ENCODE results near the gene SLC37A3.

Gene SLC37A3

GRCh38 chr7:140426130-140426529 lies 27.8 kb upstream of the SLC37A3 start:
- H2AFZ ChIP-seq (ENCODE audit: low read depth, low read length) = no peak overlapping the region
- H3K27ac ChIP-seq (ENCODE audit: low read length, poor library complexity, severe bottlenecking) = no peak overlapping the region
- no peak overlapping the region for H4K91ac ChIP-seq (ENCODE audit: low read length)
- H2BK120ac ChIP-seq (ENCODE audit: low read depth, low read length) = no peak overlapping the region
- H3K14ac ChIP-seq (ENCODE audit: low read length in 2 of 2) = no peak overlapping the region
- DNase-seq = no peak
- no peak overlapping the region for H4K8ac ChIP-seq (ENCODE audit: low read length)
- H2BK5ac ChIP-seq (ENCODE audit: low read depth, low read length, poor library complexity, severe bottlenecking) = no peak overlapping the region
- no peak overlapping the region for H3K4me3 ChIP-seq (ENCODE audit: insufficient read depth in 1 of 2, low read depth in 1 of 2, low read length in 2 of 2)
- no peaks in the 10 kb centered on the region for H3K36me3 ChIP-seq (ENCODE audit: control insufficient read depth in 1 of 2, insufficient read depth in 2 of 2, low read depth in 1 of 2, low read length in 2 of 2)
- H3K4ac ChIP-seq (ENCODE audit: low read depth in 1 of 2, low read length in 2 of 2) = no peak overlapping the region
- no peak overlapping the region for H2AK5ac ChIP-seq (ENCODE audit: low read length, severe bottlenecking)
- H3K23ac ChIP-seq (ENCODE audit: low read length in 2 of 2) = no peak overlapping the region
- H3K4me1 ChIP-seq (ENCODE audit: control insufficient read depth, insufficient read depth, low read depth, low read length) = no peaks in the 10 kb centered on the region
- no peak overlapping the region for H3K9ac ChIP-seq (ENCODE audit: low read length)
- no peak overlapping the region for H3K4me2 ChIP-seq (ENCODE audit: low read length, poor library complexity, severe bottlenecking)
- 98% methylated on average over 5 of the region's 6 CpGs for WGBS
- peaks cover 0 to 18% of the 10 kb centered on the region in 2 experiments for H3K27me3 ChIP-seq (ENCODE audit: control insufficient read depth in 1 of 2, insufficient read depth in 1 of 2, low read length in 2 of 2)
- H2BK15ac ChIP-seq (ENCODE audit: low read depth, poor library complexity, severe bottlenecking) = no peak overlapping the region
- H2BK12ac ChIP-seq (ENCODE audit: low read length in 2 of 2) = no peak overlapping the region
- no peak overlapping the region for H3K18ac ChIP-seq (ENCODE audit: low read depth in 1 of 2, low read length in 2 of 2)
- H3K79me1 ChIP-seq (replicated peaks; ENCODE audit: low read length, poor library complexity, severe bottlenecking) = no peaks in the 10 kb centered on the region
- H3K9me3 ChIP-seq (ENCODE audit: control insufficient read depth, low read length) = no peaks in the 10 kb centered on the region

- H3K4me3 ChIP-seq (ENCODE audit: insufficient read depth in 1 of 2, low read depth in 1 of 2, low read length in 2 of 2) = no peak overlapping the region
- no peak overlapping the region for H4K91ac ChIP-seq (ENCODE audit: low read length)
Observed at GRCh38 chr7:140425718-140426117, 27.4 kb upstream of the SLC37A3 start.

DNA sequence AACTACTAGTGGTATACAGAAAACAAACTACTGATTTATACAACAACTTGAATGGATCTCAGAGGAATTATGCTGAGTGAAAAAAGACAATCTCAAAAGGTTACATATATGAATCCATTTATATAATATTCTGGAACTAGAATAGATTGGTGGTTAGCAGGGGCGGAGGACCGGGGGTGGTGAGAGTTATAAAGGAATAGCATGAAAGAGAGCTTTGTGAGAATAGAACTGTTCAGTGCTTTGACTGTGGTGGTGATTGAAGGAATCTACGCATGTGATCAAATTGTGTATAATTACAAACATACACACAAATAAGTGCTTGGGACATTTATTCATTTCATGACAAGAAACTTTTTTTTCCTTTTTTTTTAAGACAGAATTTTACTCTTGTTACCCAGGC lies 25.2 kb upstream of the SLC37A3 start:
- Histone ChIP-seq H3K4me3 (ENCODE audit: insufficient read depth in 1 of 2, low read depth in 1 of 2, low read length in 2 of 2) (no peak overlapping the region), H3K27ac (ENCODE audit: low read length, poor library complexity, severe bottlenecking) (no peak overlapping the region), H2AK5ac (ENCODE audit: low read length, severe bottlenecking) (no peak overlapping the region), H2BK12ac (ENCODE audit: low read length in 2 of 2) (no peak overlapping the region), H3K9ac (ENCODE audit: low read length) (no peak overlapping the region), H3K79me1 (replicated peaks; ENCODE audit: low read length, poor library complexity, severe bottlenecking) (no peaks in the 10 kb centered on the region), H2AFZ (ENCODE audit: low read depth, low read length) (no peak overlapping the region), H2BK5ac (ENCODE audit: low read depth, low read length, poor library complexity, severe bottlenecking) (no peak overlapping the region), H3K4me1 (ENCODE audit: control insufficient read depth, insufficient read depth, low read depth, low read length) (no peaks in the 10 kb centered on the region), H2BK120ac (ENCODE audit: low read depth, low read length) (no peak overlapping the region), H3K23ac (ENCODE audit: low read length in 2 of 2) (no peak overlapping the region), H3K9me3 (ENCODE audit: control insufficient read depth, low read length) (no peaks in the 10 kb centered on the region), H2BK15ac (ENCODE audit: low read depth, poor library complexity, severe bottlenecking) (no peak overlapping the region), H3K27me3 (ENCODE audit: control insufficient read depth in 1 of 2, insufficient read depth in 1 of 2, low read length in 2 of 2) (peaks cover 0 to 8% of the 10 kb centered on the region in 2 experiments), H3K14ac (ENCODE audit: low read length in 2 of 2) (no peak overlapping the region), H4K8ac (ENCODE audit: low read length) (no peak overlapping the region), H4K91ac (ENCODE audit: low read length) (no peak overlapping the region), H3K4me2 (ENCODE audit: low read length, poor library complexity, severe bottlenecking) (no peak overlapping the region), H3K18ac (ENCODE audit: low read depth in 1 of 2, low read length in 2 of 2) (no peak overlapping the region), H3K4ac (ENCODE audit: low read depth in 1 of 2, low read length in 2 of 2) (no peak overlapping the region), H3K36me3 (ENCODE audit: control insufficient read depth in 1 of 2, insufficient read depth in 2 of 2, low read depth in 1 of 2, low read length in 2 of 2) (no peaks in the 10 kb centered on the region)
- WGBS = 100% methylated on average over 2 of the region's 3 CpGs
- DNase-seq = no peak

More at GRCh38 chr7:140425718-140426117, 27.4 kb upstream of the SLC37A3 start:
- Histone ChIP-seq H3K27ac (ENCODE audit: low read length, poor library complexity, severe bottlenecking) (no peak overlapping the region), H3K27me3 (ENCODE audit: control insufficient read depth in 1 of 2, insufficient read depth in 1 of 2, low read length in 2 of 2) (peaks cover 0 to 18% of the 10 kb centered on the region in 2 experiments), H3K23ac (ENCODE audit: low read length in 2 of 2) (no peak overlapping the region), H3K4me1 (ENCODE audit: control insufficient read depth, insufficient read depth, low read depth, low read length) (no peaks in the 10 kb centered on the region), H3K36me3 (ENCODE audit: control insufficient read depth in 1 of 2, insufficient read depth in 2 of 2, low read depth in 1 of 2, low read length in 2 of 2) (no peaks in the 10 kb centered on the region), H2BK12ac (ENCODE audit: low read length in 2 of 2) (no peak overlapping the region), H4K8ac (ENCODE audit: low read length) (no peak overlapping the region), H2BK5ac (ENCODE audit: low read depth, low read length, poor library complexity, severe bottlenecking) (no peak overlapping the region), H3K9ac (ENCODE audit: low read length) (no peak overlapping the region), H2AK5ac (ENCODE audit: low read length, severe bottlenecking) (no peak overlapping the region), H3K9me3 (ENCODE audit: control insufficient read depth, low read length) (no peaks in the 10 kb centered on the region), H3K4ac (ENCODE audit: low read depth in 1 of 2, low read length in 2 of 2) (no peak overlapping the region), H2BK120ac (ENCODE audit: low read depth, low read length) (no peak overlapping the region), H2AFZ (ENCODE audit: low read depth, low read length) (no peak overlapping the region), H3K4me2 (ENCODE audit: low read length, poor library complexity, severe bottlenecking) (no peak overlapping the region), H3K18ac (ENCODE audit: low read depth in 1 of 2, low read length in 2 of 2) (no peak overlapping the region), H3K79me1 (replicated peaks; ENCODE audit: low read length, poor library complexity, severe bottlenecking) (no peaks in the 10 kb centered on the region), H2BK15ac (ENCODE audit: low read depth, poor library complexity, severe bottlenecking) (no peak overlapping the region), H3K14ac (ENCODE audit: low read length in 2 of 2) (no peak overlapping the region)
- no peak for DNase-seq
- WGBS = 83% methylated on average over 12 of the region's 12 CpGs

GRCh38 chr7:140421521-140421920 lies 23.2 kb upstream of the SLC37A3 start:
- no peak overlapping the region for H2BK120ac ChIP-seq (ENCODE audit: low read depth, low read length)
- no peak overlapping the region for H4K8ac ChIP-seq (ENCODE audit: low read length)
- H3K4me2 ChIP-seq (ENCODE audit: low read length, poor library complexity, severe bottlenecking) = no peak overlapping the region
- H3K36me3 ChIP-seq (ENCODE audit: control insufficient read depth in 1 of 2, insufficient read depth in 2 of 2, low read depth in 1 of 2, low read length in 2 of 2) = no peaks in the 10 kb centered on the region
- no peaks in the 10 kb centered on the region for H3K79me1 ChIP-seq (replicated peaks; ENCODE audit: low read length, poor library complexity, severe bottlenecking)
- H3K4ac ChIP-seq (ENCODE audit: low read depth in 1 of 2, low read length in 2 of 2) = no peak overlapping the region
- H3K4me3 ChIP-seq (ENCODE audit: insufficient read depth in 1 of 2, low read depth in 1 of 2, low read length in 2 of 2) = no peak overlapping the region
- no peak overlapping the region for H2BK15ac ChIP-seq (ENCODE audit: low read depth, poor library complexity, severe bottlenecking)
- H3K14ac ChIP-seq (ENCODE audit: low read length in 2 of 2) = no peak overlapping the region
- no peak overlapping the region for H4K91ac ChIP-seq (ENCODE audit: low read length)
- 80% methylated on average over 1 of the region's 2 CpGs for WGBS
- no peak overlapping the region for H3K23ac ChIP-seq (ENCODE audit: low read length in 2 of 2)
- peaks cover 0 to 16% of the 10 kb centered on the region in 2 experiments for H3K27me3 ChIP-seq (ENCODE audit: control insufficient read depth in 1 of 2, insufficient read depth in 1 of 2, low read length in 2 of 2)
- H2AK5ac ChIP-seq (ENCODE audit: low read length, severe bottlenecking) = no peak overlapping the region
- no peak overlapping the region for H2BK12ac ChIP-seq (ENCODE audit: low read length in 2 of 2)
- no peaks in the 10 kb centered on the region for H3K4me1 ChIP-seq (ENCODE audit: control insufficient read depth, insufficient read depth, low read depth, low read length)
- H3K18ac ChIP-seq (ENCODE audit: low read depth in 1 of 2, low read length in 2 of 2) = no peak overlapping the region
- no peak overlapping the region for H2BK5ac ChIP-seq (ENCODE audit: low read depth, low read length, poor library complexity, severe bottlenecking)
- no peak overlapping the region for H3K27ac ChIP-seq (ENCODE audit: low read length, poor library complexity, severe bottlenecking)
- no peak overlapping the region for H3K9ac ChIP-seq (ENCODE audit: low read length)
- H2AFZ ChIP-seq (ENCODE audit: low read depth, low read length) = no peak overlapping the region
- H3K9me3 ChIP-seq (ENCODE audit: control insufficient read depth, low read length) = no peaks in the 10 kb centered on the region
- DNase-seq = no peak

All from mesenchymal stem cell (in vitro differentiated cells and primary cell).